DMS53 (cell line): ENCODE results near the gene LRRC4C.
A peak's percentile ranks its signal among the peaks of the same experiment; 100 is the strongest.

Experiments
- DNase-seq: peaks from one replicate; lab custom pipeline; 2025; lab: John Stamatoyannopoulos, UW

The LRRC4C gene

DNA sequence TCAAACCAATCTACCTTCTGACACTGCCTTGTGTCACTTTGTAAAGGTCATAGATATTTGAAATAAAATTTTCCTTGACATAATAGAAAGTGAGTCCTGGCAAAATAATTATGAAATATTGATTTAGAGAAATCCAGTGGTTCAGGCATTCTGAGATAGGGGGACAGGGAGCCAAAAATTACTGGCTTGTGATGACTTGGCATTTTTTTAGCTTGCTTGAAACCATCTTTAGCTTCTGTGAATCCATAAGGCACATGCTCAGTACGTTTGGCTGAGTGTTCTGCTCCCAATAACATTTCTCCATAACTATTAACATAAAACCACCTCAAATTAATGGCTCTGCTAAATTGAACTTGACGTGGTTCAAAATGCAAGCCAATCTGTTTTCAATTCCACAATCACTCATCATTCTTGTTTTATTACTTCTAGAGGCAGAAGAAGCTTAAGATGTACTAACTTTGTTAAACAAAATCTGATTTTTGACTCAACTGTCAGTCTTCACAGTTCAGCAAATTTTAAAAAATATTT lies 209.0 kb downstream of the LRRC4C start:
- no peak for DNase-seq

DNA sequence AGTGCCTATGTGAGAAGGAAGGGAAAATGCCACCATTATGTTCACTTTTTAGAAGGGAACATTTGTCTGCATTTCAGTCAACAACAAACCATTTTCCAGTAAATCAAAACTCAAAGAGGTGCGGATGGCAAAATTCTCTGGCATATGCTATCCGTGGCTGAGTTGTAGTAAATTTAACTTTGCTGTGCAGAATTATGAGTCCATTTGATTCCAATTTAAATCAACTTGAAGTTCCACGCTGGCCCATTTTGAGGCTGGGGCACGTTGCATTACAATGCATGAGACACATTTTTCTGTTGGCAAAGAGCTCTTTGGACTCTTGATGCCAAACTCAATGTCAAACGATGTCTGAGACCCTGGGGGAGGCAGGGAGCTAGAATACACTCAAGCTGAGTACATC lies 211.8 kb downstream of the LRRC4C start:
- DNase-seq: no peak

DNA sequence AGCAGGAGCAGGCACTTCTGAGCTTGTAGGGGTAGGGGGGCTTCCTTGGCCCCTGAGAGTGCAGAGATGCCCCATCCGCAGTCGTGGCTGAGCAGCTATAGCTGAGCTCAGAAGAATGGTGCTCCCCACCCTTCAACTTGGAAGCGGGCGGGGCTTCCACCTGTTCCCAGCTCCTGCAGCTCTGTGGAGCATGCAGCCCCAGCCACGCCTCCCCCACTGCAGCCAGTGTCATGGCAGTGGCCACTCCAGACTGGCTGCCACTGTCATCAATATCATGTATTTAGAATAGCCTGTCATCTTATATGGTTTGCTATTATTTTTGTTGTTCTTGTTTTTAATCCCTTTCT lies 213.1 kb downstream of the LRRC4C start:
- no peak for DNase-seq

DNA sequence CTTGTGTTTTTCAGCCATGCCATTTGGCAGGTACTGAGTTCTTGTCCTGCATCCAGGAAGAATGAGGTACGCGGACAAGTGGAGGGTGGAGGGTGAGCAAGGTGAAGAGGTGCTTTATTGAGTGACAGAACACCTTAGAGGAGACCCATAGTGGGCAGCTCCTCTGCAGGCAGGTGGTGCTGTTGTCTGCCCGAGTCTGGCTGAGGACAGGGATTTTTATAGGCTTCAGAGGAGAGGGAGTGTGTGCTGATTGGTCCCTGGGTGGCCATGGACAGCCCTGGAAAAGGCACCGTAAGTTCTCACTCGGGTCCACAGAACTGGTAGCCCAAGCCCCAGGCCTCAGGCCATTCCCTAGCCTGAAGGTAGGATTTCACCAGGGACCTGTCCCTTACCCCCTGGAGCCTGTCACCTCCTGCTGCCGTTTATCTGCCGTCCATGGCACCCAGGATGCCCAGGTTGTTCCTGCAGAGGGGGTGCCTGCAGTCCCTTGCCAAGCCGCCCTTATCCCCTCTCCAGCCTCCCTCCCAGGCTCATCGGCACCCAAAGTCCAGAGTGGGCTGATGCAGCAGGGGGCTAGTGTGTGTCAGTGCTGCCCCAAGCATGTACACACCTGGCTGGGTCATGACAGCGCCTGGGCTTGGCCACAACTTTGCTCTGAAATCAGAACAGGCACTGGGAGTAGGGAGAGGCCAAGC lies 213.6 kb downstream of the LRRC4C start:
- peak; percentile 24 for DNase-seq

DNA sequence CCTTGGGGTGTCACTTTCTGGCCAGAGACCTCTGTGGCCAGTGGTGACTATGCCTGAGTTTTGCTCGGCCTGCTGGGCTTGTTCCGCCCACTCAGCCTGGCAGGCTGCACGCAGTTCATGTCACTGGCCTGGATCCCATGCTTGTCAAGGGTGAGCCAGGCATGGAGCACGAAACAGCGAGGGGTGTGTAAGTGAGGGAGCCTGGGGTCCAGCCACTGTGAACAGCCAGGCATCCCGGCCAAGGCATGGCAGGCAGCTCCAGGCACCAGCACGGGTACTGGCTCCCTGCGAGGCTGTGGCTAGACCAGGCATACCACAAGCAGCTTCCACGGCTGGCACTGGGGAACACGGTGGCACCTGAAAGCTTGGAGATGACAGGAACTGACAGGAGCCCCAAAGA lies 214.3 kb downstream of the LRRC4C start:
- no peak for DNase-seq

DNA sequence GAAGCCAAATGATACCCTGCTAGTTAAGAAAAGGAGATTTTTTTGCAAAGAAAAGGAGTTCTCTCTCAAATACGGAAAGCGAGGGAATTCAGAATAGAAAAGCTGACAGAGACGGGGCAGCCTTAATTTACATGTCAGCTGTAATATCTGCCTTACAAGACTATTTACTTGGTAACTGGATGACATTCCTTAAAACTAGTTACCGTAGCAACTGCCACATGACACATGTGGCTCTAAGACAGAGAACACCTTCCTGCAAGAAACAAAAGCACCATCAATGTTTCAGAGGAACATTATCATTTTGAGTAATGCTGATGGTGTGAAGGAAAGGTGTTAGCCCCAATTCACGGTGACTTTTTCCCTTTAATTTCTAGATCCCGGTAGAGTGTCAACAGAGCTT lies 222.1 kb downstream of the LRRC4C start:
- peak; percentile 40 for DNase-seq

DNA sequence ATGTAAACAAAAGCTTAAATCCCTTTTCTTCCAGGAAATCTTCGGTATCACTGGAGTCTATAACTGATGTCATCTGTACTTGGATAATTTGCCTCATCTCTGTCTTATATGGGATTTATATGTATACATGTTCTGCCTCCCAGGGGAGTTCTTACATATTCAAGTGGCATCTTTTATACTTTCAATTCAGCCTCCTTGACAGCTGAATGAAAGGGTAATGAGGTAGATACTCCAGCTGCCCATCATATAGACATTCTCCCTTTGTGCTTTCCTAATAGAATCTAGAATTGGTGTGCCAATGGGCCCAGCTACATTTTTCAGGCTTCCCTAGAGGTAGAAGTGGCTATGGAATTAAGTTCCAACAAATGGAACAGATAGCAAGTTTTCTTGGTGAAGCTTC lies 223.8 kb downstream of the LRRC4C start:
- no peak for DNase-seq

DNA sequence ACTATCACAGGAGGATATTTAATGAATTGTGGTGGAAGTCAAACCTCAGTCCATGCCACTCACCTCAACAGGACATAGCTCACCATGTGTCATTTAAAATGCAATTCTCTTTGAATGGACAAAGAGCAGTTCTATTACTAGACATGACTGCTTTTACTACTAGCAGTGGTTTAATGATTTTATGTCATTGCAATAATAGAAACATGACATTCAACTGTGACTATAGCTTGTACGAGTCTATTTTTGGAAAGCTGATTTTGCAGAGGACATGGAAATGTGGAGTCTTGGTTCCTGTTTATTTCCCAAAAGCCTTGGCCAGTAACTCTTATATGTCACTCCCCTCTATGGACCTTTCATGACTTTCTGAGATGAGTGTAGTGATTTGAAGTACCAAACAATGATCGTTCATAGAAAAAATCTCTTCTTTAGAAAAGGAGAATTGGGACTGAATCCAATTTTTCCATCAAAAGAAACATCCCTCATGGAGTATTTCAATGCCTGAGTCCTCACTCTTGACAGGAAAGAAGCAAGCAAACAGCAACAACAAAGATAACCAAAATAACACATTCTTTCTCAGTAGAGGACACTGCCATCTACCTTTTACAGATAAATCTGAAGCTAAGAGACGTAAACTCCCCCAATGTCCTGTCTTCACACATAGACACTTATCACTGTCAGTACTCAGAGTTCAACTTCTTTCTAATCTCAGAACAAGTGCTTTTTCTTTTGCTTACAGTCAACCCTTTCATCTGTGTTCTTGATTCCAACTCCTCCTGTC lies 233.4 kb downstream of the LRRC4C start:
- no peak for DNase-seq

DNA sequence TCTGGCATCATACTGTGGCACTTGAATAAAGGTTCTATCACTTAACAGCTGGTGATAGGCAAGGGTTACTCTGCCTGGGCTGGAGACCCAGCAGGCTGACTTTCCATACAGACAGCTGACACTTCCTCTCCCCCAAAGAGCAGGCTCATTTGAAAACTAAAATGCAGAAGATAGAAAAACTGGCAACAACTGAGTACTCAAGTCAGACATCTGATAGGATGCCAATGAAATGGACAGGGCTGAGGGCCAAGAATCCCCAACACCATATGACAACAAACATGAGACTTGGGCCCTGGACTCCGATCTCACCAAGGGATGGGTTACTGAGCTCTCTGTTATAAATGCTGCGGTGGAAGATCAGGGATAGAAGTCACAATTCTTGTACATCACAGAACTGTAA lies 237.2 kb downstream of the LRRC4C start:
- DNase-seq: no peak

DNA sequence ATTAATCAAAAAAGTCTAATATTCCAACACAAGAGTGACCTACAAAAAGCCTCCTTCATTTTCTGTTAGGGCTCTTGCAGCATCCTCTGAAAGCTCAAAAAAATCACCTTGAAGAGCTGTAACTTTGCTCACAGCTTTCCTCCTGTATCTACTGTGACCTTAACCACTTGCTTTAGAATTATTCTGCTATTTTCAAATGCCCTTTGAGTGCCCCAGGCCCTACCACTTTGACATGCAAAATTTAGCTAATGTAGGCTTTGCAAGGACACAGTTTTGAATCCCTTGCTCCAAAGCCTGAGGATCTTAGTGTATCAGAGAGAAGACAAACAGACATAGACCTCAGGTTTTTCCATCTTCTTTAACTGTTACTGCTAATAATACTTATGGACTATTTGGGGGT lies 253.1 kb downstream of the LRRC4C start:
- DNase-seq: no peak

DNA sequence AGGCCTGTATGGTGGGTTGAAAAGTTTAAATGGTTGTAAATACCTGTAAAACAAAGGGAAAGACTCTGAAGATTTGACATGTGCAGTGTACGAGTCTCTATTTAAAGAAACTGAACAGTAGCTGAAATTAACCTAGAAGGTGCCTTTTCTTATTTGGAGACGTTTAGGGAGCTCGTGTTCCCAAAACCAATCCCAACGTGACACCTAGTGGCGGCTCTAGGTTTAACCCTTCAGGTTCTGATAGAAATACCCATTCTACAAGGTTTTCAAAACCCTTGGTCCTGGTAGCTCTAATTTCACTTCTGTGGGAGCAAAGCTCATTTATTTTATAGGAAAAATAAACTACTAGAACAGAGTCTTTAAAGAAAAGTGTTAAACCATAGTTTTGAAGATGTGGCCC lies 258.3 kb downstream of the LRRC4C start:
- peak; percentile 72 for DNase-seq

DNA sequence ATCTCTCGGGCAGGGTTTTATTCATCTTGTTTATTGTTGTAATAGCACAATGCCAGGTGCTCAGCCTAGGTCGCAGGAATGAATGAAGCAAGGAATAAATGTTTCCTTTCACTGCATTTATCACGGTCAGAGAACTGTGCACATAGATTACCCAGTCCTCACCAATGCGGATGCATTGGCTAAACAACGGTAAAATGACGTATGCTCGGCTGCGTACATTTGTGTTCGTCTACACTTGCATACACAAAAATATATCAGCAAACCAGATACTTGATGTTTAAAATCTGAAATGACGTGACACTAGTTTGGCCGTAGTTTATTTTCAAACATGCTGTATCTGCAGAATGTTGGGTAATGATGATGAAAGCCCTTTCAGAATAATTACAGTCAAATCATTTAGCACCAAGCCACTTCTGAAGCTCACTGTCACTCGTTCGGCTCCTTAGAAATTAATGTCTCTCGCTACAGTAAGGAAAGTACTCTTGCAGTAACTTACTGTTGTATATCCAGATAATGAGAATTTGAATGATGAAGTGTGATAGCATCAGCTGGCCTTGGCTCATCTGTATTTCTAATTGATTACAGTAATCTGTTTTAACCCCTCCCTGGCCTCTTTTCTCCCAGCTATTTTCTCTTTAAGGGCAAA lies 268.9 kb downstream of the LRRC4C start:
- DNase-seq: peak; percentile 73

DNA sequence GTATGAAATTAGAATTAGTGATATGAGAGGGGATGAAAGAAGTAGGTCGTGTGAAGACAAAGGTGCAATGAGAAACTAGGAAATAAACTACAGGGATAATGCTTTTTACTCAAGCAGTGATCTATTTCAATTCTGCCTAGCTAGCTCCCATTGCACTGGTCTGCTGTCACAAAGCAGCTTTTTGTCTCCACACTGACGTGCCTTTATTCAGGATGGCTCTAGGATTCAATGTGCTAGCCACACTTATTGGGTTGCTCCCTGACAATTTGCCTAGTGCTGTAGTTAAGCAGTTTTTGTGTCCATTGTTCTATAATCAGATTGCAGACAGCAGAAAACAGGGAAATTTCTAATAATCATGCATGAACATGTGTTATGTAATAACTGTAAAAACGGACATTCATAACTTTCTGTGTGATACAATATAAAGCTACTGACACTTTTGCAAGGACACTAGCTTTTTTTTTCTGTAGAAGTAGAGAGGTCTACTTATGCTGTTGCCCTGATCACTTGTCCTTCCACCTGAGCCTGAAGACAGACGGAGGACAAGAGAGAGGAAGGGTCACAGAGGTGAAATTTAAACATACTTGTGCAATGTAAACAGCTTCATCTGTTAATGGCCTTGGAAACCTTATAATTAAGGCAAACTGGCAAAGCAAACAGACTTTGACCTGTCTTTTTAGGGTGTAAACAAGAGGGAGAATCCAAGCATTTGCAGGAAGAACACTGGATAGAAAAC lies 269.6 kb downstream of the LRRC4C start:
- DNase-seq: peak; percentile 39

DNA sequence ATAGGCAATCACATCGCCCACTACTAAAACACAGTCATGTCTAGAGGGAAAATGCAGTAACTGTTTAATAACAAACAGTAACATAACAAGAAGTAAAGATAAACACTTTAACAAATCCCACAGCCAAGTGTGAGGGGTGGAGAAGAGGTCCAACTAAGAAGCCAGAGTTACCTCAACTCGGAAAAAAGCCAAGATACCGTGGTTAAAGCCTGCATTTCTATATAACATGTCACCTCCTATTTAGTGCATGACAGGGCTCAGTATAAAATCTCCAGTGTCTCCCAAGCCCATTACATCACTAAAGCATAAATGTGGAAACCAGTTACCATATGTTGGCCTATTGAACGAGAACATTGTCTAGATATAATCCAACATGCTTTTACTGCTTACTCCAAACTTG lies 281.7 kb downstream of the LRRC4C start:
- no peak for DNase-seq

DNA sequence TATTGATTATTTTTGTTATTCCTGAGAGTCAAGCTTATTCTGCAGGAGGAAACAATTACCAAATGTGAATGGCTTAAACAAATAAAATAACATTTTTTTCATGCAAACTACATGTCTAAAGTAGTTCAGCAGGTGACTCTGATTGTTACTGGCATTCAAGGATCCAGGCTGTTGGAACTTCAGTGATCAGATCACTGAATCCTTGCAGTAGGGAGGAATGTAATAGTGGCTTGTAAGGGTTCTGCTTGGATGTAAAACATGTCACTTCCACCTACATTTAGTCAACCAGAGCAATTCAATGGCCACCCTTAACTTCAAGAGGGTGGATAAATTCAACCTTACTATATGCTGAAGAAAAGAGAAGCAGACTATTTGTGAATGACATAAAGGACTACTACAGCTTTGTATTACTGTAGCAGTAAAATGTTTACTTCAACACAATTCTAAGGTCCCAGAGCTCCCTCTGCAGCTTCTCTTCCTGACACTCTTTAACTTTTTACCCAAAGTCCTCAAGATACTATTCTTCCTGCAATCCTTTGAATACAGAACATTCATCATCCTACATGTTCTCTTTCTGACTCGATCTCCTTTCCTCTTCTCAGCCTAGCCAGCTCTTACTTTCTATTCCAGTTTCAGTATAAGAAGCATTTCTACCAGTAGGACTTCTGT lies 284.0 kb downstream of the LRRC4C start:
- peak; percentile 24 for DNase-seq

DNA sequence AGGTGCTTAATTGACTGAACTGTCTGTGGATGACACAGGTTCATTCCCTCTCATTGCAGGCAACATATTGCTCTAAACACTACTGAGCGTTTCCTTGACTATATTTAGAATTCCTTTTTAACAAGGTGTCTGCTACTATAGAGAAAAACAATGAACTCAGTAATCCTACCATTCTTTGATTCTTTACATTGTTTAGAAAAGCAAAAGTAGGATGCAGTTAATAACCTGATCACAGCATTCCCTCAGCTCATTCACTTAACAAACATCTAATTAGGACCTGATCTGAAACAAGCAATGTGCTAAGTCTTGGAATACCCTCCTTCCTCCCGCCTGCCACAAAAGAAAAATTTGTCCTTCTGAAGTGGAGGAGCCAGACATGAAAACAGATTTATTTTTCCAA lies 313.1 kb downstream of the LRRC4C start:
- no peak for DNase-seq

DNA sequence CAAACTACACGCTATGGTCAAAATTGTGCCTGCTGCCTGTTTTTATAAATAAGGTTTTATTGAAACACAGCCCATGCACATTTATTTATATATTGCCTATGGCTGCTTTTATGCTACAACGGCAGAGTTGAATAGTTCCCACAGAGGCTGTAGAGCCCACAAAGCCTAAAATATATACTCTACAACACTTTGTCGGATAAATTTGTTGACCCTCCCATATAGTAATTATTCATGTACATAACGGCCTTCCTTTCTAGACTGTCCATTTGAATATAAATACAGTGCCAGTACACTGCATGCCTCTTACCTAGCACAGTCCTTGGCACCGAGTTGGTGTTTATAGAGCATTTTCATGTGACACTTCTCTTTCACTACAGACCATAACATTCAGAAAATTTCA lies 314.0 kb downstream of the LRRC4C start:
- DNase-seq: no peak

DNA sequence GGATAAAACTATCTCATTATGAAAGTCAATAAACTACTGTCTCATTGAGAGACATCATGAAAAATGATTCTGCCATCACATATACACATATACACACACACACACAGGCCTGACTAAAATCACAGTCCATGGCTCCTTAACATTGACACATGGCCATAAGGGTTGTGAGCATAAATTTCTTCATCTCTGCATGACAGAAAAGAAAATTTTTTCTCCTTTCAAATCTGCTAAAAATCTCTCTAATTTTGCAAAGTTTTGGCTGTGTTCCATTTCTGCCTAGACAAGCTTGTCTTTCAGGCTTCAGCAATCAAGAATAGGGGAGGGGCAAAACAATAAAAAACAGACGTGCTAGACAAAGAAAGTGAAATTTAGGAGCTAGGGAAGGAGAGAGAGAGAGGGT lies 324.5 kb downstream of the LRRC4C start:
- DNase-seq: no peak

DNA sequence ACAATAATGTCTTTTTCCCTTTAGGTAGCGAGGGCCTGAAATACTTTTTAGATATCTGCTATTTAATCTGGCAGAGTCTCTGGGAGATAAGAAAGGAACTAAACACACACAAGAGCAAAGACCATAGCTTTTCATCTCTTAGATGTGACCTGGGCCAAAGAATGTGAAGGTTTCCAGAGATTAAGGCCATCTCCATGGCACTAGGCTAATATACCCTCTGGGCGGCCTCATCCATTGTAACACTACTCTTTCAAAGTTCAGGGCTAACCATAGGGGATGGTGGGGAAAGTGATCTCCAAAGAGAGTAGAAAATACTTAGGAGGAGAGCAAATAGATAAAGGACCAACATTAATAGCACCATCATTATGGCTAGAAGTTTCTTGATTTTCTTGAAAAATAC lies 326.4 kb downstream of the LRRC4C start:
- no peak for DNase-seq

DNA sequence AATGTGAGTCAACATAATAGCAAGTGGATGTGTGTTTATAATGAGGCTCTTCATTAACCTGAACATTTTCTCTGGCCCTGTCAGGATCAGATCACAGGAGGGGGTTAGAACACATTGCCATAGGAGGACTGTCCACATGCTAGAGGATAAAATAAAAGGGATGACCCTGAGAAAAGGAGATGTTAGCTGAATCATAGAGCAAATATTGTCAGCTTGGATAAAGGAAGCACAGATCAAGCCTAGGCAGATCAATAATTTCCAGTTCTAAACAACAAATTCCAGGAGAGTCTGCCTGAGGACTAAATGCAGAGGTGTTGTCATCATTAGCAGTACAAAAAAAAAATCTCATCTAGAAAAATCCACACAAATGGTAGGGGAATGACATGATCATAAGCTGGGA lies 337.9 kb downstream of the LRRC4C start:
- no peak for DNase-seq

DNA sequence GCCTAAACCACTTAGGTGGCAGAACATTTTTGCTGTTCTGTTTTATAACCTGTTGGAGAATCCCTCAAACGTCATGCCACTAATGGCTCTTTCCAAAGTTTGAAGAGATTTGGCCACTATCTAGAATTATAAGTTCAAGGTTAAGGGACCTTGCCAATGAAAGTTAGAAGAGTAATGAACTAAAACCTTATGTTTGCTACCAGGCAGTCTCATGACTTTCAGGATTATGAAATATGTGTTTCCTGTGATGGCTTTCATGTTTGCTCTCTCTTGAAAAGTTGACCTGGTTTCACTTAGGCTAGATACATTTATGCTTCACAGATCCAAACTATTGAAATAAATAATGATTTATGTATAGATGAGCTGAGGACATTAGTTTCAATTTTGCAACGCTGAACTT lies 340.0 kb downstream of the LRRC4C start:
- DNase-seq: no peak

DNA sequence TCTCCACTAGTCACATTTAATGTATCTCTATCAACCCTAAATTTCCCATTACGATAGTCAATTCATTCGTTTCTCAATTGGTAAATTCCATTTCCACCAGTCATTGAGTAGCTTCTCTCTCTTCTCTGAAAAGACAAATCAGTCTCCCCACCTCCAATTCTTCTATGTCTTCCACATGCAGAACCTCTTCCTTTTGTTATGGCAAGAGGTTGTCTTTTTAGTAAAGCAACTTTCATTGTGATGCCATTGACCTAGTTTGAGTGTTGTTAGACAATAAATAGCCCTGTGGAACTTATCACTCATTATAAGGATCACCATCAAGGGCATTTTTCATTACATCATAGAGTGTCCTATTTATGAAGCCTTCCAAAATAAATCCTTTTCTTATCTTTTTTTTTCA lies 340.9 kb downstream of the LRRC4C start:
- DNase-seq: no peak
